ENCODE results near the gene PSME2.

The PSME2 gene

GRCh38 chr14:24103451-24103850, 43.0 kb downstream of the PSME2 start:
- no peak for TF ChIP-seq CTCF (conservative IDR thresholded peaks at IDR 0.05; ENCODE audit: low read depth, low read length)
- DNase-seq (ENCODE audit: low read depth): no peak
- H3K4me3 ChIP-seq (ENCODE audit: low read length): no peak overlapping the region

- no peak overlapping the region for H3K4me3 ChIP-seq (ENCODE audit: low read length)
- TF ChIP-seq CTCF (conservative IDR thresholded peaks at IDR 0.05; ENCODE audit: low read depth, low read length): no peak
- DNase-seq (ENCODE audit: low read depth): no peak
Measured at GRCh38 chr14:24102357-24103048, 43.9 kb downstream of the PSME2 start.

GRCh38 chr14:24100982-24101494, 45.4 kb downstream of the PSME2 start:
- DNase-seq (ENCODE audit: low read depth): no peak
- TF ChIP-seq CTCF (conservative IDR thresholded peaks at IDR 0.05; ENCODE audit: low read depth, low read length): no peak
- no peak overlapping the region for H3K4me3 ChIP-seq (ENCODE audit: low read length)

- no peak for DNase-seq (ENCODE audit: low read depth)
- H3K4me3 ChIP-seq (ENCODE audit: low read length): no peak overlapping the region
- TF ChIP-seq CTCF (conservative IDR thresholded peaks at IDR 0.05; ENCODE audit: low read depth, low read length): no peak
Measured at GRCh38 chr14:24100197-24100981, 46.0 kb downstream of the PSME2 start.

GRCh38 chr14:24098927-24099813, 47.2 kb downstream of the PSME2 start:
- no peak for DNase-seq (ENCODE audit: low read depth)
- no peak overlapping the region for H3K4me3 ChIP-seq (ENCODE audit: low read length)
- no peak for TF ChIP-seq CTCF (conservative IDR thresholded peaks at IDR 0.05; ENCODE audit: low read depth, low read length)

- TF ChIP-seq CTCF (conservative IDR thresholded peaks at IDR 0.05; ENCODE audit: low read depth, low read length): no peak
- no peak for DNase-seq (ENCODE audit: low read depth)
- H3K4me3 ChIP-seq (ENCODE audit: low read length): no peak overlapping the region
Measured at GRCh38 chr14:24098229-24098926, 48.0 kb downstream of the PSME2 start.
